GM18499 (cell line): ENCODE data around the gene BMPER.

Experiments used
- ATAC-seq: cut with Tn5 transposase; IDR thresholded peaks from one replicate; pipeline ENCODE4 v1.9.1; 2021; ENCODE audit warnings: moderate number of reproducible peaks; ENCODE audit not compliant: insufficient read depth, unreplicated experiment

The BMPER gene

DNA sequence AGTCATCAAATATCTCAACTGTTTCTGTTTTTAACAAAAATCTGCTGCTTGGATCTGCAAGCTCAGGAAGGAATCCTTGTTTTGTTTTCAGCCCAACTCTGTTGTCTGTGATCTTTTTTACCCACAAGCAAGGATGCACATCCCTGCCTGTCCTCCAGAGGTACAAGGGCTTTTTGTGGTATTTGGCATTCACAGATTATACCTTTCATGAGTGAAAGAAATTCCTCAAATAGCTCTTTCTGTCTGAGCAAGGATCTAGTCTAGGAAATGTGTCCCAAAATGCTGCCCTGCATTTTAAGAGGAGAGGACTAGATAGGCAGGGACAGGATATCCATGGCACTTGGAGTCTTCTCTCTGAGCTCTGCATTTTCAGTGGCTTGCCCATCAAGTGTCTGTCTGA, 151.8 kb downstream of the BMPER start:
- ATAC-seq = no peak

DNA sequence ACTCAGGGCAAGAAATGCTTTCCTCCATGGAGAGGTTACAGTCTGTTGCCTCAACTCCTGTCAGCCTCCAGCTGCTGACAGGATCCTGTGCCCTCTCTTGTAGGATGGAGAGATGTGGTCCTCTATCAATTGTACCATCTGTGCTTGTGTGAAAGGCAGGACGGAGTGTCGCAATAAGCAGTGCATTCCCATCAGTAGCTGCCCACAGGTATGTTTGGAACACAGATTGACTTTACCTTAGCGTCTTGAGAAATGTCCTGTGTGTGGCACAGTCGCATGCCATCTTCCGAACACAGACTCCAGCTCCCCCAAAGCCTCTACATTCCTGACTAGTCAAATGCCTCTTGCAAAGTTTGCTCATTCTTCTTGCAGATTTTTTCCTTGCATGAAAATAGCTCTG, 152.6 kb downstream of the BMPER start:
- ATAC-seq = no peak

DNA sequence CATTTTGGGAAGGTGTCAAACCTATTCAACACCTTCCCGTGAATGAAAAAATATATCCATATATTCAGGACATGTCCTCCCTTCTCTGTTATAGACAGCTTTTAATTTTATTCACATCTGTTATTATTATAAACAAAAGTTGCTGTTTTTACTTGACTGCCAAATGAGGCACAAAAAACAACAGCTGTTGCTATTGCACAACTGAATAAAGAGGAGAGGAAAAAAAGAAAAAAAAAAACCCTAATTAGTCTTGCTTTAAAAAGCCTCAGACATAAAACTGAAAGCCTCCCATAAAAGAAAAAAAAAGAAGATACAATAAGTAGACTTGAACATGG, 153.4 kb downstream of the BMPER start:
- ATAC-seq = no peak

DNA sequence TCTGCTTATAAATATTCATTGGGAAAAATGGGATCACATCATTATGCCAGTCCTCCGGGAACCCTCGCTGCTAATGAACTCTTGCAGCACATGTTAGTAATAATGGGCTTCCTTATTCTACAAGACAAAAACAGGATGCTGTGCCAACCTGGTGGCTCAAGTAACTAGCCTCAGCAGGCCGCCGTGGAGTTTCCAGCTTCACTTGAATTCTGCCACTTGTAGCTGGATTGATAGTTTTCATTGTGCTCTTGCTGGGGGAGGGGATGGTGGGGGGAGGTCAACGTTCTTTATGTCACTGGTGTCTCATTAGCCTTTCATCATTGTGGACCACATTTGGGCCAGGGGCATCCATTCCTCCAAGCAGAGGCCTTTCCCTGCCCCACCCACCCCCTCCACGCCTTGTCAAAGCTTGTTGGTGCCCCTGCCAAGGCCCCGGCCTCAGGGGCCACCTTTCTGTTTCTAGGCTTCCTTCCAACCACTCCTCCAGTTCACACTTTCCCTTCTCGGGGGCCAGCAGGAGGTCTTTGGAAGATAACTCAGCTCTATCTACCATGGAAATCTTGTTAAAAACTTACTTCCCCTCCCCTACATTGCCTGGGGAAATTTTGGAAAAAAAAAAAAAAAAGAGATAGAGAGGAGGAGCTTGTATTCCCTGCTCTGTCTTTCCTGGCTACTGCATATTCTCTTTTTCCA, 153.9 kb downstream of the BMPER start:
- ATAC-seq = no peak

DNA sequence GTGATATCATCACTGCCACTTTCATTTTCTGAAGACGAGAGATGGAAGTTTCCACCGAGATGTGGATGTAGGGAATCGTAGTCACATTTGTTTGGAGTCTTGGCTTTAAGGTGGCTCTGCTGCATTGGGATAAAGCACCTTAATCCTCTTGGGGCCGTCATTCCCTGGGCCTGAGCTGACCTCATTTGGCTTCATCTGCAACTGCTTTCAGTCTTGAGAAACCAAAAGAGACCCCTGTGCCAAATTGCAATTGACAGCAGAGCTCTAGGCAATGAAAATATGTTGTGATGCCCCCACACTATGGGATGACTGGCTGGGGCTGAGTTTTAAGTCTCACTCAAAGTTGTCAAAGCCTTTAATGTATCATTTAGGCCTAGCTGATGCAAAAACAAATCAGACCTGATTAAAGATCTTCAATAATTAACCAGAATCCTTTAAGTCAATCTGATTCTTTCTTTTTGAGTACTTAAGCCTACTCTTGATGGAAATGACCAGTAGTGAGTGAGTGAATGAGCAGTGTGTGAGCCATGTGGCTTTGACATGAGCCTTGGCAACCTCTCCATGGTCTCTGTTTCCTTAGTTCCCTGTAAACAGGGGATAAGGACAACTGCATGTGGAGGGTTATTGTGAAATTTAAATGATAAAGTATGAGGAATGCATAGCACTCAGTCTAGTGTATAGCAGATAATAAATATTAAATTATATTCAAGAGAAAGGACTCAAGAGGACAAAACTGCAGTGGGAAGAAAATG, 155.0 kb downstream of the BMPER start:
- ATAC-seq = no peak

DNA sequence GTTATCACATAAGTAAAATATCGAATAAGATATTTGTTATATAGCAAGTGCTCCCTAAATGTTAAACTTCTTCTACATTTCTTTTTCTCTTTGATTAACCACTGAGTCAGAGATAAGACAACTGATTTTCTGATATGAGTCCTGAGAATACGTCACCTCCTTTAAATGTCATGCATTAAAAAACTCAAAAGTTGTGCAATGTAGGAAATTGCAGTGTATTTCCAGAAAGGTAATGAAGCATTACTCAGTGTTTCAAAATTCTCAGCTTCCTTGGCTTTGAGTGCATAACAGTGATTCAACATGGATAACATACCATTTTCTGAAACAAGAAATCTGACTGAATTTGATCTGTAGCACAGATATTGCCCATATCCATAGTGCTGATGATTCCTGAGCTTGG, 155.8 kb downstream of the BMPER start:
- no peak for ATAC-seq

DNA sequence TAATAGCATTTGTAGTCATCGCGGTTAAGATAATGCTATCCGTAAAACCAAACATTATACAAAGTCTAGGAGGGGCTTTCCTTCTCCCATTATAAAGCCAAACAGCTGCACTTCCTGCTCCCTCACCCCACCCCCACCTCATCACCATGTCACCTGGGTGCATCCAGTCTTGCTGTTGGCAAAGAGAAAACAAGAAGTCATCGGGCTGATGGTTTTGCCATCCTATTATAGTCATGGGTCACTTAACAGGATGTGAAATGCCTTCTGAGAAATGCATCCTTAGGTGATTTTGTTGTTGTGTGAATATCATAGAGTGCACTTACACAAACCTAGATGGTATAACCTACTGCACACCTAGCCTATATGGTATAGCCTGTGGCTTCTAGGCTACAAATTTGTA, 157.0 kb downstream of the BMPER start:
- no peak for ATAC-seq

DNA sequence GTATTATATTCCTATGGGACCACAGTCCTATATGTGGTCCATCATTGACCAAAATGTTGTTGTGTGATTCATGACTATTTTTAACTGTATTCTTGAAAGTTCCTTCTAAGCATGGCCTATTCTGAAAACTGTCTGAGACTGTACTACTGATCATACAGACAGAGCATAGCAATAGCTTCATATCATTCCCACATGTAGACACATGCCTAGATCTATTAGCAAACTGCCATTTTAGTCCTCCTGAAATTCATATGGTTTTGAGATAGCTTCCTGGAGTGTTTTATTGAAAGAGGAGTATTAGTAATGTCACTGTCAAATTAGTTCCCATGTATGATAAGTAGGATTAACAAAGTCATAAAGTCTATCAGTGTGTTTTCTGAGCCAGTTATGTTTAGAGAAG, 157.5 kb downstream of the BMPER start:
- ATAC-seq = no peak

DNA sequence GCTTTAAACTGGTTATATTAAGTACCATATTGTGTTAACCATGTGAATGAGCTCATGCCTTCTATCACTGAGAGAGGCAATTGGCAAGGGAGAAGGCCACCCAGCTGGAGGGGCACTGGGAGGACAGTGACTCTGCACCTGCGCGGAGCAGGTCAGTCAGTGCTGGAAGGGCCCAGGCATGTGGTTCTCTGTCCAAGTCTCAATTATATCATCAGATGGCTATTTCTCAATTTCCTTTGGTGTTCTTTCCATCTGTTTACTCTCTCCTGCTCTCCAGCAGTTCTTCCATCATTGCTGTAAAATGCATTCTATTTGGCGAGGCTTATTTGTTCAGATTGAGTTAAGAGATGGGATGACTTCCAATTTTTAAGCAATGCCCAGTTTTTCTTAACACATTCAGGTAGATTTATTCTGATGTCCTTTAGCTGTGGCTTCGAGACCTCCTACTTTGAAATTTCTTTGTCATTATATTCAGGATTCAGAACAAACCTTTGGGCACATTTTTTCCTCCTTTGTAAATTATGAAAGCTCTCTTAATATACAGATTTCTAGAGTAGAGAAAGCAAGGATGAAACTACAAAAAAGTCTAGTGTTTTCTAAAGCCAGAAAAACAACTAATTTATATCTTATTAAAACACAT, 159.3 kb downstream of the BMPER start:
- no peak for ATAC-seq

DNA sequence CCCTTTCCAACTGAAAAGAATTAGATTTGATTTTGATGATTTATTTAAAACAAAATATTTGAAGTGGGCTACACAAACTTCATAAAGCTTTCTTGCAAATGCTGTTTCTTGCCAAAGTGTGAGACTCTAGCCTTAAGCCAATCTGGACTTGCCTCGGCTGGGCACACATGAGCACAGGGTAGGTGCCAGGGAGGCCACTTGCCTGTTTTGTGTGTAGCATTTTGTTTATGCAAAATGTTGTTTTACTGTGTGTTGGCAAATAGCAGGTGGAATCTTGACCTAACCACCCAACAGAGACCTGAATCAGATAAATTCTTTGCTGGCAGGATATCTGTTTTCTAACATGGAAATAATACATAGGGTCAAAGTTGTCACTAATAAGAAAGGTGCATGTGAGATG, 161.1 kb downstream of the BMPER start:
- no peak for ATAC-seq

DNA sequence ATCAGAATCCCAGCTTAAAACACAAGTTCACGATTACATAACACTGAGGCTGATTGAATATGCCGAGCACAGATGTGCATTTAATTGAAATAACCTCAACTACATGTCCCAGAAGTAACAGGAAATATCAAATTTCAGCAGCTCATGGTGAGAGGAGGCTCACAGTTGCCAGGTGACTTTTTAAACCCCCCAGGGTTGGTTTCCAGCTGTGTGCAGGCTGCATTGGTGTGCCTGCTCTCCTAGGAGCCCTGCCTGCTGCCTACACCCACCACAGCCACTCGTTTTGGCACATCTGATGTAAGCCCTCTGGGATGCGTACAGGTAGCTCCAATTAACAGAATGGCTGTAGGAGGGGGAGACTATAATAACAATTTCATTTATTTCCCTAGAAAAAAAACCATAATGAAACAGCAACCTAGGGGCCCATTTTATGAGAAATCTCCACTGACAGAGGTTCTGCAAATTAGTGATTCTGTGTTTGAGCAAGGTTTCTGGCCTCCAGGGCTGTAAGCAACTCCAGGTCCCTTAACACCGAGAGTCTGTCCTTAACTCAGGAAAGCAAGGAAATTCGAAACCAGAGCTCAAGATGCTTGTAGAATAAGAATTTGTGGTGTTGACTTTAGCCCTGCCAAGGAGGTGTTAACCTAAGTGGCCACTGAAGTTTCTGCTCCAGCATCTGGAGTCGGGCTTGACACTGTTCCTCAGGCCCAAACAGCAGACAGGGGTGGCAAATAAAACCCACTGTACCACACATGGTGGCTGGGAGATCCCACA, 161.9 kb downstream of the BMPER start:
- ATAC-seq = no peak

DNA sequence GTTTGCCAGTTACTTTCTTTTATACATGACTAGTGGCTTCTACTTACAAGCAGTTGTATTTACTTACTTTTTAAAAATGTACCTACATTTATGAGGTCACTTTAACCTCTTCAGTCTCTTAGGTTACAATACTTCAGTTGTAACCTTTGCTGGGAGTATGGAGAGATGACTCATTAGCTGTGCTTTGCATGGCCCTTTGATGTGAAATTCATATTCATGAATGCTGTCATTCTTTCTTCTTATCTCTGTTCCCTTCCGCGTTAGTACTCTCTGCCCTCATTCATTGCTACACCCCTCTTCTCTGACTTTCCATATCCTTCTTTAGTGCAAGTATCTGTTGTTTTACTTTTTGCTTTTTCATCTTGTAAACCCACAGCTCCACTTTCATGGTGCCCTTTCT, 164.3 kb downstream of the BMPER start:
- ATAC-seq = no peak

DNA sequence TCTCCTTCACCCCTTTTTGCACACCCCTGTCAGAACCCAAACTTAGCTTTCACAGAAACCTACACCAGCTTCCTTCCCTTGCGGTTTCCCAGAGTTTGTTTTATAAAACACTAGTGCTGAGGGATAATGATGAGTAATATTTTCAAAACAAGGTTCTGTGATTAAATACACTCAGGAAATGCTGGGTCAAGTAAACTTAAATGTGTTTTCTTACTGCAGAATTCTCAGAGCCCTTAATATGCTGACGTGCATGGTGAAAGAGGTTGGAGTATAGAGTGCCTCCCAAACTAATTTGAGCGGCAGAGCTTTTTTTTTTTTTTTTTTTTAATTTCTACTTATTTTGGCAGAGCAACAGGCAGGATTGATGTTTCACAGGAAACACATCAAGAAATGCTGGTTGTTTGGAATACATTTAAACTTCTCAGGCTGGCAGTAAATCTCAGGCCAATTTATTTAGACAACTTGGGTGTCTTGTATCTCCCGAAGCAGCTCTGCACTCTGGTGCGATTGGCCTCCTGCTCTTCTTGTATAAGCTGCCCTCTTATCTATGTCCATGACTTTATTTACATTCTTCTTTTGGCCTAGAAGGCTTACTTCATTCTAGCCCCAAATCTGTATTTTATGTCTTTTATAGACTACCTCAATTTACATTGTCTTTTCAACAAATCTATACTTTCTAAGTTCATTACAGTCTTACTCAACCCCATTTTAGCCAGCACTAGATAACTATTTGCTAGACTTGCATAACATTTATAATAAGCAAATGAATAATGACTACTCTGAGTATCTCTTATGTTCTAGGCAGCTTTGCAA, 165.4 kb downstream of the BMPER start:
- ATAC-seq = no peak

DNA sequence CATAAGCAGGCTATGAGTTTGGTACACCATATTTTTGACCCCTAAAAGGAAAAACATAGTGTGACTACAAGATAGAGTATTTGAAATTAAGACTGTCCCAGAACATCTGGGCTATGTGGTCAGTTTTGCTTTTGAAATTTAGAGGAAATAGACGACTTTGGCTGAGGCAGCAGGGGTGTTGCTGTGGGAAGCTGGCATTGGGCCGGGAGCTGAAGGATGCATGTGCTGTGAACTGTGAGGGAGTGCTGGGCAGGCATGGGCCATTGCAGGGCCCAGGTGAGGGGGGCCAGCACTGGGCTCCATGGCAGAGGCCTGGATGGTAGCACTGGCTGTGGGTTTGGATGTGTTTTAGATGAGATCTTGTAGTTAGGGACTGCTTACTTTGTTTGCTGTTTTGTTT, 168.3 kb downstream of the BMPER start:
- no peak for ATAC-seq

DNA sequence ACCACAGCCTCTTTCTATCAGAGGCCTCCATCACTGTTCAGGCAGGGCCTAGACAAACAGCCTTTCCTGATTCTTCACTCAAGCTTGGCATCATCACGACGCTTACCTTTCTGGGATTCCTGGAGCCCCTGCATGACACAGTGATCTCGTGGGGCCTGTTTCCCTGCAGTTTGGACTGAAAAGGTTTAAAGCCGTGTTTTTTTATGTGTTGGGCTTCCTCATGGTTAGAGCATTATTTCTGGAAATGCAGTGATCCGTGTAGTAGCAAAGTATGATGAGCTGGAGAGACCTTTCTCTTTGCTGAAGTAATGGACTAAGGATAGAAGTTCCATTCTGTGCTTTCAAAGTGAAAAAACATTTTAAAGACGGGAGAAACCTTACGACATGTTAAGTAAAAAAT, 169.1 kb downstream of the BMPER start:
- no peak for ATAC-seq

DNA sequence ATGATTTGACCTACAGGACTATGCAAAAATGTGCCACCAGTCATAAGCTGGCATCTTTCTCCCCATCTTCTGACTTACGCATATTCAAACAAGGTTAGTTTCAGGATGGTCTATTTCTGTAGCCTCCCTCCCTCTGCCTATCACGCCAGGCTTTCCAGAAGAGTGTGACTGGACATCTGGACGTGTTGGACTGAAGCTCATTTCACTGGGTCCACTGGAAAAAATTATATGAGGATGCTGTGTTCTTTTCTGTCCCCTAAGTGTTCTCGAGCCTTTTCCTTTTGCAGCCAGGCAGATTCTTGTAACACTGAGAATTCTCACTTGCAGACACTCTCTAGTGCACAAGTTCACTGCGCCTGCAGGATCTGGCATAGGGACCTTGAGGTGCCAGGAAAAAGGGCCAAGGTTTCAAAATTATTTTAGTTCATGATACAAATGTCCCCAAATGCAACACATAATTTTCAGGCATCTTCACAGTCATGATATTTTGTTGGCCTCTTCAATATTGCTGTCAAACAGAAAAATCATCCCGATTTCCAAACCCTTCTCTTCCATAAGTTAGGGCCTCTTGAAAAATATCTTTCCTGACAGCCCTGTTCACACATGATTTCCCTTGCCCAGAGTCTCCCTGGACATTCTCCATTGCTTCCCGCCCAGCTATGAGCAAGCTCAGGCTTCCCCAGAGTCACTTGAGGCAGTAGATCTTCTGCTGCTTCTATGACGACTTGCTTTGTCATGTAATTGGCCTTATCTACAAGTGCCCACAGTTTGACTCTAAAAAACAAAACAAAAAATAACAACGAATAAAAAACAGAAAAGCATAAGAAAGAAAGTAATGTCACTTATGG, 170.4 kb downstream of the BMPER start:
- ATAC-seq = no peak

DNA sequence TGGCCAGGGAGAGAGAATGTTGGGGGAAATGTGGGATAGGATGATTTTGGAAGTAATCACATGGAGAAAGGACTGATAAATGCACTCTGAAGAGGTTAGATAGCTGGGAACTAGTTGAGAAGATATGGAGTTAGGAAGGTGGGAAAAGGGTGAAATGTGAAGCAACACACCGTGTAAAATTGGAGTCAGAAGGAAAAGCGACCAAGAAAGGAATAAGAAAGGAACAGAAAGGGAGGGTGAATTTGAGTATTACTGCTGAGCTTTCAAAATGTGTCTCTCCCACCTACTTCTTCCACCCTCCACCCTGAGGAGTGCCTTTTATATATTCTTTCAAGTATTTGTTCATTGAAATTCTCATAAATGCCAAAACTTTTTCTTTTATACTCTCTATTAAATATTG, 171.8 kb downstream of the BMPER start:
- ATAC-seq = no peak

DNA sequence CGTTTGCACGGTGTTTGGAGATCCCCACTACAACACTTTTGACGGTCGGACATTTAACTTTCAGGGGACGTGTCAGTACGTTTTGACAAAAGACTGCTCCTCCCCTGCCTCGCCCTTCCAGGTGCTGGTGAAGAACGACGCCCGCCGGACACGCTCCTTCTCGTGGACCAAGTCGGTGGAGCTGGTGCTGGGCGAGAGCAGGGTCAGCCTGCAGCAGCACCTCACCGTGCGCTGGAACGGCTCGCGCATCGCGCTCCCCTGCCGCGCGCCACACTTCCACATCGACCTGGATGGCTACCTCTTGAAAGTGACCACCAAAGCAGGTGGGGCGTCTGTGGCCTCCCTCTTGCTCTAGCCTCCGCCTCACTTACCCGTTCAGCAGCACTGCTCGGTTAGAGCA, 173.5 kb downstream of the BMPER start:
- no peak for ATAC-seq

DNA sequence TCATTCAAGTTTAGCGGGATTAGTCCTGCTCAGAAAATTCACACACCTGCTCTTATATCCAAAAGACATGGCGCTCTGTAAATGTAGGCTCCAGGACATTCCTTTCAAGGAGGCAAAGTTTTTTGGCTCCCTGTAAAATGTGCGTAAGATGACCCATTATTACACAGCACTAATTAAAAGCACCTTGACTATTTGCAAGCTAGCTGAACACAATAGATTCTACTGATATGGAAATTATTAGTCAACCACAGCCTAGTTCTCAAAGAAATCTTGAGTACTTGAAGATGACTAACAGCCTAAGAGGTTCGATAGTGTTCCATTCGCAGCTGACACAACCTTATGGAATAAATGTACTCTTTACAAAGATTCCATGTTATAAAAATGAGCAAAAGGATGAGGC, 175.2 kb downstream of the BMPER start:
- no peak for ATAC-seq
